Choroid plexus epithelial cell (primary cell): Measurements from ENCODE around the gene ATF7IP.
A peak's percentile ranks its signal among the peaks of the same experiment; 100 is the strongest.

ENCODE experiments used
- DNase-seq: peaks from one replicate; pipeline ENCODE4 v3.0.0-alpha.2; 2010; ENCODE audit warnings: low read depth
- H3K4me3 ChIP-seq: 2 replicates; pipeline ENCODE4 v1.5.1; 2011; ENCODE audit warnings: low read depth, mild to moderate bottlenecking, control low read depth, low read length, moderate library complexity
- CTCF ChIP-seq: conservative IDR thresholded peaks from 2 replicates; pipeline ENCODE4 v1.5.1; 2011; ENCODE audit warnings: low read depth, mild to moderate bottlenecking, control low read depth, inconsistent platforms, low read length, moderate library complexity

ATF7IP gene

GRCh38 chr12:14473707-14474287, 108.3 kb downstream of the ATF7IP start:
- peak; percentile 30 for DNase-seq
- H3K4me3 ChIP-seq = no peak overlapping the region
- TF ChIP-seq CTCF = no peak

- DNase-seq = no peak
- no peak for TF ChIP-seq CTCF
- no peak overlapping the region for H3K4me3 ChIP-seq
Measured at GRCh38 chr12:14479004-14479403, 113.5 kb downstream of the ATF7IP start.

DNA sequence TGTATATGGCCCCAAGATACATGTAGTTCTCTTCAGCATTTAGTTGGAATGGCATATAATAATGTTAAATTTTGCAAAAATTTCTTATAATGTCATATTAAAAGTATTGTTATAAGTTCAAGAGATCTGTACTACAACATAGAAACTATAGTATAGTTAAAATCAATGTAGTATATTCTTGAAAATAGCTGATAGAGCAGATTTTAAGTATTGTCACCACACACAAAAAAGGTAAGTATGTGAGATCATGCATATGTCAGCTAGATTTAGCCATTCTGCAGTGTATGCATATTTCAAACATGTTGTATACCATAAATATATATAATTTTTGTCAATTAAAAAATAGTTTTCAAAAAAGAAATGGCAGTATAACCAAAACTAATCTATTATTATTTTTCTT, 115.7 kb downstream of the ATF7IP start:
- no peak for TF ChIP-seq CTCF
- H3K4me3 ChIP-seq = no peak overlapping the region
- DNase-seq = no peak

- TF ChIP-seq CTCF = no peak
- DNase-seq = no peak
- H3K4me3 ChIP-seq = no peak overlapping the region
Measured at GRCh38 chr12:14482361-14482760, 116.9 kb downstream of the ATF7IP start.

GRCh38 chr12:14482886-14483285, 117.4 kb downstream of the ATF7IP start:
- no peak for DNase-seq
- TF ChIP-seq CTCF = no peak
- H3K4me3 ChIP-seq = no peak overlapping the region

DNA sequence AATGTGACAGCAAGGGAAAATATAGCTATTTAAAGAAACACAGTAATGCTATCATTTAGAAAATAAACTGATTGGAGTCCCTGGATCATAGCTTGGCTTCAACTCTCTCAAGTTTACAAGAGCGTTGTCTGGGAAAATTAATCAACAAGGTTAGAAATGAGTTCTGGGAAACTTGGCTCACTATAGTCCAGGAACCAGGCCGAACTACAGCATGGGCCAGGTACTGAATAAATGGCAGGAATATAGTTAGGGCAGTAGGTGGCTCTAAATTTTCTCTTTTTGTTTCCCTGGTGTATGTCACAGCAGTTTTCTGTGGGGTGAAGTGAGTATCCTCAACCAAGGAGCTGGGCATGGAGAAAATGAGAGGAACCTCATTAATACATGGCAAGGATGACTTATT, 129.8 kb downstream of the ATF7IP start:
- no peak overlapping the region for H3K4me3 ChIP-seq
- no peak for TF ChIP-seq CTCF
- DNase-seq = no peak
